HG03039 (cell line): ENCODE data around the gene ATP6V1F.

Source experiments
- ATAC-seq: cut with Tn5 transposase; IDR thresholded peaks from one replicate; pipeline ENCODE4 v1.9.1; 2021; ENCODE audit warnings: mild to moderate bottlenecking, moderate library complexity; ENCODE audit not compliant: unreplicated experiment

Gene ATP6V1F

GRCh38 chr7:128867241-128867640 lies 4.6 kb downstream of the ATP6V1F start:
- ATAC-seq = no peak

- ATAC-seq = no peak
Measured at GRCh38 chr7:128867842-128868623, 5.4 kb downstream of the ATP6V1F start.

- ATAC-seq = no peak
Measured at GRCh38 chr7:128868624-128869137, 6.0 kb downstream of the ATP6V1F start.

DNA sequence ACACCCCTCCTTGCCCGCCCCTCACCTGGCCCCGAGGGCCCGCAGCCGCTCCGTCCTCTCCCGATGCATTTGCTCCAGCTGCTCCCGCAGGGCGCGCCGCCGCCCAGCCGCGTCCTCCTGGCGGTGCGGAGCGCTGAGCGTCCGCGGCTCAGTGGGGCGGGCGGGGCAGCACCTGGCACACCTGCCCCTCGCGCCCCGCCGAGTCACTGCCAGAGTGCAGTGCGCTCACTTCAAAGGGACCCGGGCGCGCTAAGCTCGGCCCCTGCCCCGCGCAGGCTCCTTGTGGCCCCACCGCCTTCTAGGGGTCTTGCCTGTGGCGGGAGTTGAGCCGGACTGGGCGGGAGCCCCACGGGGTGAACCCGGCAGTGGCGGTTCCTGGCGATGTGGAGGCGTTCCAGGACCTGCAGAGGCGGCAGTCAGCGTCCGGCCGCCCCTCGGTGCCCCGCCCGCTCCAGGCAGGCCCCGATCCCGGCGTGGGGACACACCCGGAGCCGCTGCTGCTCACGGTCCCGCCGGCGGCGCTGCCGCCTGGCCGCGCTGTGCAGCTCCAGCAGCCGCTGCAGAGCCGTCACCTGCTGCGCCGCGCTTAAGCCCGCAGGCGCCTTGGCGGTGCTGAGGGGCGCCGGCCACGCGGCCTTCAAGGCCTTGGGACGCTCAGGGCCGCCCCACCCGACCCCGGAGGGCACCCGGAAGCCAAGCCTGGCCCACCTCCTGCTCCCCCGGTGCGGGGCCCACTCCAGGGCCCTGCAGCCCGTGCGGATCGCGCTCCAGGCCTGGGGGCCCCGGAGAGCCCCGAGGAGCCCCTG lies 6.7 kb downstream of the ATP6V1F start:
- no peak for ATAC-seq

DNA sequence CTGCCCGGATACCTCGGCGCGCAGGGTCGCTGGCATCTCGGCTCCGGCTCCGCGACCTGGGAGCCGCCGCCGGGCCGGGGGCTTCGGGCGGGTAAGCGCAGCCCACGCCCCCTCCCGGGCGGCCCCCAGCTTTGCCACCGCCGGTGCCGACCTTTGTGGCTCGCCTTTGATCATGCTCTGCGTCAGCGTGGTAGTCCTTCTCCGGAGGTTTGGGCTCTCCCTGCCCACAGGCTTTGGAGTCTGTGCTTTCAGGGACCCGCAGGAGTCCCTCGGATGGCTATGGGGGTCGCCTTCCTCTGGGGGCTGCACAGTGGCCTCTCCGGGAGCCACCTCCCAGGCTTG lies 7.3 kb downstream of the ATP6V1F start:
- ATAC-seq = no peak

DNA sequence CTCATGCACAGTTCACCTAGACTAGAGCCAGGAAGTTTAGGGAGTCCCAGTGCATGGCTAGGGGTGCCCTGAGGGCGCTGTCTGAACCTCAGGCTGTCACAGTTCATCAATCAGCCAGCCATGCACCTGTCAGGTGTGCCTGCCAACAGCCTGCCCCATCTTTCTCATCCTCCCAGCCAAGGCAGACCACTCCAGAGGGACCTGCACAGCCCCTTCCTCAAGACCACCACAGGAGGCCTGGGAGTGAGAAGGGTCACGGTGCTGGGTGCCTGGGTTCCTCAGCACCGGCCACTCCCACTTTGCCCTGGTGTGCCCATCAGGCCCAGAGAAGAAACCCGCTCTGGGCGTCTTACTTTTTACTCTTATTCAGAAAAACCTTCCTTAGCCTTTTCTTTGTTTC lies 8.4 kb downstream of the ATP6V1F start:
- ATAC-seq = no peak

DNA sequence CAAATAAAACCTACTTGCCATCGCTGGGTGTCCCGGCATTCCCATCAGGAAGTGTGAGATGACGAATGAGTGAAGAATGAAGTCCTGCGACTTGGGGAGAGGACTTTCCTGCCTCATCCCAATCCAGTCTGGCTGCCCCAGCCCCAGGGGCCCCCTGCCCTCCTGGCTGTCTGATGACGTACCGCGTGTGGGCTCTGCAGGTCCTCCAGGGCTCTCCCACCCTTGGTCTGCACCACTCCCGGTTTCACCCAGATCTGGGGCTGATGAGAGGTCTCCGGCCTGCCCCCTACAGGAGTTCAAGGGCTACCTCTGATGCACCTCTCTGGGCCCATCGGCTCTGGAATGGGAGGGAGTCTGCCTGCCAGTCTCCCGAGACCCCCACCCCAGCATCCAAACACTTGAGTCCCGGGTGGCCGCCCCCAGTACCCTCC lies 9.8 kb downstream of the ATP6V1F start:
- ATAC-seq = no peak

- no peak for ATAC-seq
Measured at GRCh38 chr7:128873234-128873633, 10.6 kb downstream of the ATP6V1F start.

DNA sequence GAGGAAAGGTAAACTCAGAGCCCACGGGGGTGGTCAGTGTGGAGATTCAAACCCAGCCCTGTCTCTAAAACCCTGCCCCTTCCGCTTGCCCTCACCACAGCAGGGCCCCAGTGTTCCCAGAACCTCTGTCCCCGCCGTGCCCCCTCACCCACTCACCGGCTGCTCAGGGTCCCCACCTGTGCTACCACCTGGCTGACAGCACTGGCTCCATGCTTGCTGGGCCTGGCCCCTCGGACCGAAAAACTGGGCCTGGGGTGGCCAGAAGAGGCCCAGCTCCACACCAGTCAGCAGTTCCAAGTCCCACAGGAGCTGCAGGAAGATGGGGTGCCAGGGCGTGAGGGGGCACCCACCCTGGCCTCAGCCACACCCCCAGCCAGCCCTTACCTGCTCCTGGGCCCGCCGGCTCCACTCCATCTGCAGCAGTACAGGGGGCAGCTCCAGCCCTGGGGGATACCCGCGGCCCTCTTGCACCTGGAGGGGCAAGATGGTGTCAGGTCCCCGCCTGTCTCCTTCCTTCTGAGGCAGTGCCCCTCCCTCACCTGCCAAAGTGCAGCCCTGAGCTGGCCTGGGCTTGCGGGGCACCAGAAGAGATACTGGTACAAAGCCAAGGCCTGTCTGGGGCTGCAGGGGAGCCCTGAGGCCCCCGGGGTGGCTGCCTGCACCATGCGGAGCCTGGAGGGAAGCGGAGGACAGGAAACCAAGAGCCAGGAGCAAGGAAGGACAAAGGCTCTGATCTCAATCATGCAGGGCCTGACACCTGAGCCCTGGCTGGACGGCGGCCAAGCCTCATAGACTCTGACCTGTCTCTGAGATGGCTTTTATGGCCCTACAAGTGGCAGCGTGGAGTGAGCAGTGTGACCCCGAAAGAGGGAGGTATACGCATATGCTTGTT lies 11.7 kb downstream of the ATP6V1F start:
- no peak for ATAC-seq

- ATAC-seq = no peak
Measured at GRCh38 chr7:128875523-128875948, 12.9 kb downstream of the ATP6V1F start.

DNA sequence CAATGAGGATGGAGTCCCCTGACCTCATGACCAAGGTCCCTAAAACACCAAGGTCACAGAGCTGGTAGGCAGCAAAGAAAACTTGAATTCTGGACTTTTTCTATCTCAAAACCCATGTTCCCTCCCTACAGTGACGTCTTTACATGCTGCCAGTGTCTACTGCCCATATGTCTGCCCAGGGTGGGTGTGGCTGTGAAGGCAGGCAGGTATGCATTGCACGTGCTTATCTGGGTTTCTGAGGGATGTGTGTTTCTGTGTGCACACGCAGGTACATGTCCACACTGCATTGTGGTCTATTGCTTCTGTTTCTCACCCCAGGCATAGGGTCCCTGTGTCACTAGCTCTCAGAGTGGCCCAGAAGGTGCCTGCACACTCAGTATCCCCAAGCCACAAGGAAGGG lies 13.5 kb downstream of the ATP6V1F start:
- no peak for ATAC-seq

- ATAC-seq = no peak
Measured at GRCh38 chr7:128876586-128876977, 13.9 kb downstream of the ATP6V1F start.

GRCh38 chr7:128876978-128877755 lies 14.5 kb downstream of the ATP6V1F start:
- no peak for ATAC-seq

DNA sequence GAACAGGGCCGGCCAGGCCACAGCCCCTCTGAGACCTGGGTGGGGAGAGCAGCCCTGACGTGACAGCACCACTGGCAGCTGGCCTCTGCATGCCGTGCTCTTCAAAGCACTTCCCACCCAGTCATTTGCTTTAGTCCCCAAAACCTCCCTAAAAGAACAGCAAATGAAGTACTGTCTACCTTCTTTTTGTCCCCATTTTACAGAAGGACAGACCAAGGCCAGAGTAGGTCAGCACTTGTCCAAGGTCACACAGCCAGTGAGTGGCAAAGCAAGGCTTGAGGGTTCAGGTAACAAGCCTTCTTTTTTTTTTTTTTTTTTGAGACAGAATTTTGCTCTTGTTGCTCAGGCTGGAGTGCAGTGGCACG lies 15.1 kb downstream of the ATP6V1F start:
- ATAC-seq = no peak

DNA sequence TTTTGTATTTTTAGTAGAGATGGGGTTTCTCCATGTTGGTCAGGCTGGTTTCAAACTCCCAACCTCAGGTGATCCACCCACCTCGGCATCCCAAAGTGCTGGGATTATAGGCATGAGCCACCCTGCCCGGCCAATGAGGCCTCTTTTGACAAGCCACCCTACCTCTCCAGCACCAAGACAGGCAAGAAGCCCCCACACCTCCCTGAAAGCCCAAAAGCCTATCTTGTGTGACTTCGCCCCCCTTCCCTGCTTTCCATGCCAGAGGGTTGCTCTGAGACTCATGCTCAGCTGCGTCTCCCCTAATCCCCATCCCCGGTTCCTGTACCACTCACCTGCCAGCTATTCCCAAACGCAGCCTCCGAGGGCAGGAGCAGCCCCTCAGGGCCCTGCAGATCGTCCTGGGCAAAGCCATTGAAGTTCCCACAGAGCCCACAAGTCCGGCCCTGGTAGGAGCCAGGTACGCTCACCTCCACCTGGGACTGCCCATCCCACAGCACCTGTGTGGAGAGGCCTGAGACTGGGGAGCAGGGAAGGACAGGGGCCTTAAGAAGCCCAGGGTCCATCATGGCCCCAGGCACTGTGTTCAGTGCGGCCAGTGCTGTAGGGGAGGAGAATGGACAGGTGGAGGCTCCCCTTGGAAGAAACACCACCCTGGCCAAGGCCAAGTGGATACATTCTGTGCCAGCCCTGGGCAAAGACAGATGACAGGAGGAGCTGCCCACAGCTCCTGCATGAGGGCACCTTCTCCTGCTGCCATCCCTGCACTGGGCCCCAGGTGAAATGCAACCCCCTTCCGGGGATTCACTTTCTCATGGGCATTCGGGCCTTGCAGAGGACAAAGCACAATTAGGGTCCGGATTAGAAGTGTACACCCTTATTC lies 15.8 kb downstream of the ATP6V1F start:
- no peak for ATAC-seq

DNA sequence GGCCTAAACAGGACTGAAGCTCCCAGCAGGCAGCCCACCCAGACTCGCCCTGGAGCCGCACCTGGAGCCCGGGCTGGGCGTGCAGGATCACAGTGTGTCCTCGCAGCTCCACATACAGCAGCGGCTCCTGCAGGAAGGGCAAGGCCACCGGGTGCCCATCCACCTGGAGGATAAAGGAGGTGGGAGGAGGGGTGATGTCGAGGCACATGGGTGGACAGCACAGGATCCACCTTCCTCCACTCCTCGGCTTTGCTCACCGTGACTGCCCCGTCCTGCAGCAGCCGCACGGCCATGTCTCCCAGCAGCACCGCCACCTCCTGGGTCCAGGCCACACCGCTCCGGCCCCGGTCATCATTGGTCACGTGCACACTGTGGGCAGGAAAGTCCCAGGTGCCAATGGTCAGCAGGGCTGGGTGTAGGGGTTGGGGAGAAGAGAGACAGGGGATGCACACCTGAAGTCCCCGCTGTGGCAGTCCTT lies 16.8 kb downstream of the ATP6V1F start:
- no peak for ATAC-seq

GRCh38 chr7:128879939-128880746 lies 17.5 kb downstream of the ATP6V1F start:
- ATAC-seq = no peak

- ATAC-seq = no peak
Measured at GRCh38 chr7:128880791-128881457, 18.3 kb downstream of the ATP6V1F start.
